ENCODE data around the gene GNG13.
"Not testable (repeated sequence)": the region's sequence is repeated elsewhere in the genome, so short reads cannot be mapped to it uniquely, and the experiment has no call there.

The GNG13 gene

GRCh38 chr16:831571-832413 is 31.3 kb upstream of the GNG13 start:
- no peak for DNase-seq (ENCODE audit: low spot score)

- no peak for DNase-seq (ENCODE audit: low spot score)
These were observed 30.5 kb upstream of the GNG13 start for GRCh38 chr16:830871-831570.

DNA sequence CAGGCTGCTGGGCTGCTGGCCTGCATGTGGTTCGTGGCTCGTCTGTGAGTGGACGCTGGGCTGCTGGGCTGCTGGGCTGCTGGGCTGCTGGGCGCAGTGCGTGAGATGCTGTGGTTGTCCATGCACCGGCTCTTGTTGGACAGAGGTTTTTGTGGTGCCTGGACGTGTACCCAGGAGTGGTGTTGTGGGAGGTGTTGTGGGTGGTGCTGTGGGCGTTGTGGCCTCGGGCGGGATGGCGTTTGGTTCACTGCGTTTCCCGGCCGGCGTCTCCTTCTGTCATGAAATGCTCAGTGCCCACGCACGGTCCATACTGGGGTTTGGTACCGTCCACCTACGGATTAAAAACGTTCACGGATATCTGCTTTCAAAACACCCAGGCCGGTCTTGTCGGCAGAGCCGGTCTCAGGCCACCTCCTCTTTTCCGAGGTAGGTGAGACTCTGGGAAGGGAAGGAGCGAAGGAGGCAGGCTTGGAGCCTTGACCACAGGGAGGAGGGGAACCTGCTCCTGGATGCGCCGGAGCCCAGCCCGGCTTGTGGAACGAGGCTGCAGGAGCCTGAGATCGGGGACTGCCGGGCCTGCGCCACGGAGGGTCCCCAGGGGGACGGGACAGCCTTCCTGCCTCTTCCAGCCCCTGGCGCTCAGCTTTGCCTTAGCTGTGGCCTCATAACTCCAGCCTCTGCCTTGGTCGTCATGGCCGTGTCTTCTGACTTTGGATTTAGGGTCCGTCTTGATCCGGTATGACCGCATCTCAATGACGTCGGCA is 29.8 kb upstream of the GNG13 start:
- DNase-seq (ENCODE audit: low spot score), result no peak

DNA sequence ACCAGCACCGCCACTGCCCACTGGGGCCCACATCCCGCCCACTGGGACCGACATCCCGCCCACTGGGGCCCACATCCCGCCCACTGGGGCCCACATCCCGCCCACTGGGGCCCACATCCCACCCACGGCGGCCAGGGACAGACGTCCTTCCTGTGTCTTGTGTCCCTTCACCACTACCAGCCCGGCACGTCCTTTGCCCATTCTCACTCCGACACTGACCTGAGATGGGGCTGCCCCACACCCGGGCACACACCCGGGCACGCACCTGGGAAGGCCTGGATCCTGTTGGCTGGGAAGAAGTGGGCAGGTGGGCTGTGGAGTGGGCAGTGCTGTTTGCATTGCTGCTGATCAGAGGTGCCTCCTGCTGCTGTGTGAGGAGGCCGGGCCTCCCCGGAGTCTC is 28.4 kb upstream of the GNG13 start:
- no peak for DNase-seq (ENCODE audit: low spot score)

- DNase-seq (ENCODE audit: low spot score), result no peak
These were observed 27.0 kb upstream of the GNG13 start for GRCh38 chr16:827513-827912.

GRCh38 chr16:825341-826061 is 25.0 kb upstream of the GNG13 start:
- peak; percentile 82 for DNase-seq (ENCODE audit: low spot score)

GRCh38 chr16:824601-825000 is 24.1 kb upstream of the GNG13 start:
- no peak for DNase-seq (ENCODE audit: low spot score)

DNA sequence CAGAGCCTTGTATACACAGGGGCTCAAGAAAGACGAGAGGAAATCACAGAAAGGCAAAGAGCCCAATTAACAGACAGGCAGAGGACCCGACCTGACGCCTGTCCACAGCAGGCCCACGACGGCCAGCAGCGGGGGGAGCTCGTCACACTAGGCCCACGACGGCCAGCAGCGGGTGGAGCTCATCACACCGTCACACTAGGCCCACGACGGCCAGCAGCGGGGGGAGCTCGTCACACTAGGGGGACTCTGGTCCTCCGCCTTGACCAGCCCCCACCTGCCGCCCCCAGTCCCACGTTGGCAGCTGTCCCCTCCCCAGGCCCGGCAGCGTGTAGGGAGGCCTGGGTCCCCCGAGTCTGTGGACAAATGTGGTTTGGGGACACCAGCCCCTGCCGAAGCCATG is 23.7 kb upstream of the GNG13 start:
- DNase-seq (ENCODE audit: low spot score), result no peak

- DNase-seq (ENCODE audit: low spot score), result no peak
These were observed 22.4 kb upstream of the GNG13 start for GRCh38 chr16:822909-823297.

GRCh38 chr16:822174-822908 is 21.8 kb upstream of the GNG13 start:
- no peak for DNase-seq (ENCODE audit: low spot score)

DNA sequence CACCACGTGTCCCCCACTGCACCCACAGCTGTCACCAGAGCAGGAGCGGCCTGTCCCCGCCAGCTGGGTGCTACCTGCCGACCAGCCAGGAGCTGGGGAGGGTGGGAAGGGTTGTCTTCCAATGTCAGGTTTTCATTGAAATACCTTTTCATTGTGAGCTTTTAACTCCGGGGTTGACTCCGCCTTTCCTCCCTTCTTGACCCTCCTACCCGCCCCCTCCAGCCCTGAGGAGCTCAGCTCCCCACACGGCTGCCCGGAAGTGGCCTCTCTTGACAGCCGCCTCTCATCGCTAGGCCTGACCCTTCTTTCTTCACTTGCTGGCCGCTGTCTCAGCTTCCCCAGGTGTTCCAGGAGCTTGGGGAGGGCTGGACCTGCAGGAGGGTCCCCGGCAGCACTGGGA is 21.2 kb upstream of the GNG13 start:
- DNase-seq (ENCODE audit: low spot score), result no peak

DNA sequence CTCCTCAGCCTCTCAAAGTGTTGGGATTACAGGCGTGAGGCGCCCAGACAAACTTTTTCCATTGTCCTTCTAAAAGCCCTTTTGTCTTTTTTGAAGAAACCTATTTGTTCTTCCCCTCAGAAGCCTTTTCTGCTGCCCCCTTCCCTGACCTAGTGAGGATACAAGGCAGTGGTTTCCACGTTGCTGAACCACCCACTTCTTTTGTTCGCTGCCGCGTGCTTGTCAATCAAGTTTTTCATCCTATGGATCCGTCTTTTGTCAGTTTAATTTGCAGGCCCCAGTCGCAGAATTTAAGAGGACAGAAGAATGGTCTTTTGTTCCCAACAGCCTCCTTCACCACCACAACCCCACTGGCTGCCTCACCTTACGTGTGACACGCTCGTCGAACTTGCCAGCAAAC is 20.2 kb upstream of the GNG13 start:
- DNase-seq (ENCODE audit: low spot score), result no peak

- DNase-seq (ENCODE audit: low spot score), result not testable (repeated sequence)
These were observed 19.5 kb upstream of the GNG13 start for GRCh38 chr16:820044-820408.

DNA sequence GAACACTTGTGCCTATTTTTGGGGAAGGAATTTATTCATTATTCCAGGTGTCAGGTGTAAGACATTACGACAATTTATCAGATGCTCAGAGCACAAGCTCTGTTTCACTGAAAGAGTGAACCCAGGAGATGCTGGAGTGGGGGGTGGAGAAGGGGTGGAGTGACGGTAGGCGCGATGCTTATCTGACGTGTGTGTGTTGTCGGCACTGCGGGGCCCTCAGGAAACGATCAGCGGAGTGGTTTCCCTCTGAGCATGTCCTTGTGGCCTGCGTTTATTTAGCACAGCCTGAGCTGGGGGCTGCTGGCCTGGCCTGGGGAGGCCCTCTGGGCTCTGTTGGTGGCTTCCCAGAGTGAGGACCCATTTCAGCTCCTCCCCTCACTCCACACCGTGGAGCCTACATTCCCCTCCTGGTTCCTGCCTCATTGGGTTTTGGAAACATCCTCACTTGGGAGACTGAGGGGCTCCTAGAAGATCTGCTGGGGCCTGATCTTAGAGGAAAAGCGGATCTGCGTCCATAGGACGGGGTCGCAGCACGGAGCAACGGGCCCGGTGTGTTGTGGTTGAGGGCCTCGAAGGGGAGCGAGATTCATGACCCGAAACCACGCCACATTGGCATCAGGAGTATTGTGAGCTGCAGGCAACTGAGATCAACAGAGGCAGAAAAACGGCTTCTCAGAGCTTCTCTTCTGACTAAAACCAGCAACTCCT is 19.0 kb upstream of the GNG13 start:
- DNase-seq (ENCODE audit: low spot score), result no peak

DNA sequence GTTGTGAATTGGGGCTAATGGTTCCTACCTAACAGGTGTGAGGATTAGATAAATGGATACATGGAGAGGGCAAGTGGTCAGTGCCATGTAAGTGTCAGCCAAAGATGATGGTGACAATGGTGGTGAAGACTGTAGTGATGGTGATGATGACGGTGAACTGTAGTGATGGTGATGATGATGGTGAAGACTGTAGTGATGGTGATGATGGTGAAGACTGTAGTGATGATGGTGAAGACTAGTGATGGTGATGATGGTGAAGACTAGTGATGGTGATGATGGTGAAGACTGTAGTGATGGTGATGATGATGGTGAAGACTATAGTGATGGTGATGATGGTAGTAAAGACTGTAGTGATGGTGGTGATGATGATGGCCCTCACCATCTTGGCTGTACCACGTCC is 18.1 kb upstream of the GNG13 start:
- no peak for DNase-seq (ENCODE audit: low spot score)

DNA sequence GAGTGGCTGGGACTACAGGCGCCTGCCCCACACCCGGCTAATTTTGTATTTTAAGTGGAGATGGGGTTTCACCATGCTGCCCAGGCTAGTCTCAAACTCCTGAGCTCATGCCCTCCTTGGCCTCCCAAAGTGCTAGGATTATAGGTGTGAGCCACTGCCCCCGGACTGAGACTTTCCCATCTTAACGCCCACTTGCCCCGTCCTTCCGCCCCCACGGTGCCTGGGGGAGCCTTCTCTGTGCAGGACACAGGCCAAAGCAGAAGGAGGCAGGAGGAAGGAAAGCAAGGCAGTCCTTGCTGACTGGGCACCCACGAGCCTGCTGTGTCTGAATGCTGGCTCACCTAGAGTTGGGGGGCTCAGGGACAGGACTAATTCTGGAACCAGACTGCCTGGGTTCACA is 17.6 kb upstream of the GNG13 start:
- no peak for DNase-seq (ENCODE audit: low spot score)

- no peak for DNase-seq (ENCODE audit: low spot score)
These were observed 16.7 kb upstream of the GNG13 start for GRCh38 chr16:817001-817906.

- DNase-seq (ENCODE audit: low spot score), result no peak
These were observed 15.3 kb upstream of the GNG13 start for GRCh38 chr16:815861-816260.

DNA sequence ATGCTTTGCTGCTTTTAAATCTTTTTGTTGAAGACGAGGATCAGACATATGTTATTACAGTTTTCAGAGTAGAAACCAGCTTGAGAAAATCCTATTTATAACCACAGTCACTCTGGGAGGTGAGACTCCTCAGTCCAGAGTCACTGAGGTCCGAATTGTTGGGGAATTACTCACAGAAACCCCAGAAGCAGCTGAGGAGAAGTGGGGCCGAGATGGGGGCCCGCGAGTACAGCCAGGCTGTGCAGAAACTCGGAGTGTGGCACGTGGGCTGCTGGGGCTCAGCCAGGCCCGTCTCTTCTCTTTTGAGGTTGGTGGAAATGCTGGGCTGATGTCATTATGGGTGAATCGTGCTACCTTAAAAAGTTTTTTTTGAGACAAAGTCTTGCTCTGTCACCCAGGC is 14.4 kb upstream of the GNG13 start:
- DNase-seq (ENCODE audit: low spot score), result peak; percentile 71

GRCh38 chr16:813916-814412 is 13.4 kb upstream of the GNG13 start:
- DNase-seq (ENCODE audit: low spot score), result no peak

Data from AG20443 (cell line).